ENCODE data around the gene NPIPA7.
"Not testable (repeated sequence)": the region's sequence is repeated elsewhere in the genome, so short reads cannot be mapped to it uniquely, and the experiment has no call there.

NPIPA7 gene
- long read RNA-seq, donor 1, result 0 reads
- long read RNA-seq, donor 2, result 0 reads
- long read RNA-seq, donor 3, result 0 reads
- long read RNA-seq, donor 4, partial matches to known transcripts, result 6 of 6 reads
- long read RNA-seq, donor 4, other reads (novel, unspliced or antisense), result 0 of 6 reads
- long read RNA-seq, donor 5, result 0 reads
- long read RNA-seq, donor 6, result 0 reads
- long read RNA-seq, donor 7, result 0 reads
- long read RNA-seq, donor 8, partial matches to known transcripts, result 5 of 5 reads
- long read RNA-seq, donor 8, other reads (novel, unspliced or antisense), result 0 of 5 reads

DNA sequence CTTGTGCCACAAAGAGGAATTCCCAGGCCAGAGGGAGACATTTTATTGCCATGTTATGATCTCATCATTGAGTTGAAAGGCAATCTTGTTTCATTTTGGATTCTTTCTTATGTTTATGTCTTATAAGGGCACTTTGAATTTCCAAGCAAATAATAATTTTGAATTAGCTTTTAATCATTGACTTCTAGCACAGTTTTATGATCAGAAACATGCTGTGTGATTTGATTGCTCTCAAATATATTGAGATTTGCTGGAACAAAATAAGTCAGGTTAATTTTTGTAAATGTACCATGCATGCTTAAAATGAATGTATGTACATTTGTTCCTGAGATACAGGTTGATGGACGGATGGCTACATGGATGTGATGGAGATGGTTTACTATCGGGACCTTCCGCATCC is at the start of gene NPIPA7:
TSS of gene NPIPA7 (plus strand) at position 301 of the 400 bp plus-strand sequence. CDS start 105 bp downstream, outside the sequence.
- DNase-seq, result not testable (repeated sequence)

DNA sequence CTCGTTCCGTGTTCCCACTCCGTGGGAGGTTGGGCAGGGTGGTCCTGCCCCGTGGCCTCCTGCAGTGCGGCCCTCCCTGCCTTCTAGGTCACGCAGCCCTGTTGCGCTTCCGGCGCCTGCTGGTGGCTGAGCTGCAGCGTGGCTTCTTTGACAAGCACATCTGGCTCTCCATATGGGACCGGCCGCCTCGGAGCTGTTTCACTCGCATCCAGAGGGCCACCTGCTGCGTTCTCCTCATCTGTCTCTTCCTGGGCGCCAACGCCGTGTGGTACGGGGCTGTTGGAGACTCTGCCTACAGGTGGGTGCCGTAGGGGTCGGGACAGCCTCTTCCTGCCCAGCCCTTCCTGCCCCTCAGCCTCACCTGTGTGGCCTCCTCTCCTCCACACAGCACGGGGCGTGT is 47.5 kb upstream of the NPIPA7 start:
- not testable (repeated sequence) for DNase-seq

DNA sequence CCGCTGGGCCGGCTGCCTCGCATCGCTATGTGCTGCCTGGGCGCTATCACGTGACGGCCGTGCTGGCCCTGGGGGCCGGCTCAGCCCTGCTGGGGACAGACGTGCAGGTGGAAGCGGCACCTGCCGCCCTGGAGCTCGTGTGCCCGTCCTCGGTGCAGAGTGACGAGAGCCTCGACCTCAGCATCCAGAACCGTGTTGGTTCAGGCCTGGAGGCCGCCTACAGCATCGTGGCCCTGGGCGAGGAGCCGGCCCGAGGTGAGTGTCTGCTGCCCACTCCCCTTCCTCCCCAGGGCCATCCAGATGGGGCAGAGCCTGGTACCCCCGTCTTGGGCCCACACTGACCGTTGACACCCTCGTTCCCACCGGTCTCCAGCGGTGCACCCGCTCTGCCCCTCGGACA is 21.4 kb upstream of the NPIPA7 start:
- not testable (repeated sequence) for DNase-seq

DNA sequence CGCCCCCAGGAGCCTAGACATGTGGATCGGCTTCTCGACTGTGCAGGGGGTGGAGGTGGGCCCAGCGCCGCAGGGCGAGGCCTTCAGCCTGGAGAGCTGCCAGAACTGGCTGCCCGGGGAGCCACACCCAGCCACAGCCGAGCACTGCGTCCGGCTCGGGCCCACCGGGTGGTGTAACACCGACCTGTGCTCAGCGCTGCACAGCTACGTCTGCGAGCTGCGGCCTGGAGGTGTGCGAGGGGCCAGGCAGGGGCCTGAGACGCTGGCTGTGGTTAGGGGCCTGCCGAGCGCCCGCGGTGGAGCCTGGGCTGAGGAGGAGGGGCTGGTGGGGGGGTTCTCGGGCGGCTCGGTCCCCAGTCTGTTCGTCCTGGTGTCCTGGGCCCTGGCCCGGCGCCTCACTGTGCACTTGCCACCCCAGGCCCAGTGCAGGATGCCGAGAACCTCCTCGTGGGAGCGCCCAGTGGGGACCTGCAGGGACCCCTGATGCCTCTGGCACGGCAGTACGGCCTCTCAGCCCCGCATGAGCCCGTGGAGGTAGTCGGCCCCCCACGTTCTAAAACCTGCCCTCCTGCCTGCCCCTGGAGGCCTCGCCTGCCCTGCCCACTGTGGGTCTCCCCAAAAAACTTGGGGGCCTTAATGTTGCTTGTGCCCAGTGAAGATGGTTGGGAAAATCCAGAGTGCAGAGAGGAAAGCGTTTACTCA is 20.2 kb upstream of the NPIPA7 start:
- not testable (repeated sequence) for DNase-seq

DNA sequence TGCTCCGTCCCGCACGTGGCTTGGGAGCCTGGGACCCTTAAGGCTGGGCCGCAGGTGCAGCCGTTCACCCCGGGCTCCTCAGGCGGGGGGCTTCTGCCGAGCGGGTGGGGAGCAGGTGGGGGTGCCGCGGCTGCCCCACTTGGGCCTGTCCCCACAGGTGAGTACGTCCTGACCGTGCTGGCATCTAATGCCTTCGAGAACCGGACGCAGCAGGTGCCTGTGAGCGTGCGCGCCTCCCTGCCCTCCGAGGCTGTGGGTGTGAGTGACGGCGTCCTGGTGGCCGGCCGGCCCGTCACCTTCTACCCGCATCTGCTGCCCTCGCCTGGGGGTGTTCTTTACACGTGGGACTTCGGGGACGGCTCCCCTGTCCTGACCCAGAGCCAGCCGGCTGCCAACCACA is 15.3 kb upstream of the NPIPA7 start:
- not testable (repeated sequence) for DNase-seq

DNA sequence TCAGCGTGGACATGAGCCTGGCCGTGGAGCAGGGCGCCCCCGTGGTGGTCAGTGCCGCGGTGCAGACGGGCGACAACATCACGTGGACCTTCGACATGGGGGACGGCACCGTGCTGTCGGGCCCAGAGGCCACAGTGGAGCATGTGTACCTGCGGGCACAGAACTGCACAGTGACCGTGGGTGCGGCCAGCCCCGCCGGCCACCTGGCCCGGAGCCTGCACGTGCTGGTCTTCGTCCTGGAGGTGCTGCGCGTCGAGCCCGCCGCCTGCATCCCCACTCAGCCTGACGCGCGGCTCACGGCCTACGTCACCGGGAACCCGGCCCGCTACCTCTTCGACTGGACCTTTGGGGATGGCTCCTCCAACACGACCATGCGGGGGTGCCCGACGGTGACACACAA is 14.8 kb upstream of the NPIPA7 start:
- DNase-seq, result not testable (repeated sequence)

DNA sequence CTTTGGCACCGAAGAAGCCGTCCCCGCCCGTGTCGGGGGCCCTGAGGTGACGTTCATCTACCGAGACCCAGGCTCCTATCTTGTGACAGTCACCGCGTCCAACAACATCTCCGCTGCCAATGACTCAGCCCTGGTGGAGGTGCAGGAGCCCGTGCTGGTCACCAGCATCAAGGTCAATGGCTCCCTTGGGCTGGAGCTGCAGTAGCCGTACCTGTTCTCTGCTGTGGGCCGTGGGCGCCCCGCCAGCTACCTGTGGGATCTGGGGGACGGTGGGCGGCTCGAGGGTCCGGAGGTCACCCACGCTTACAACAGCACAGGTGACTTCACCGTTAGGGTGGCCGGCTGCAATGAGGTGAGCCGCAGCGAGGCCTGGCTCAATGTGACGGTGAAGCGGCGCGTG is 14.2 kb upstream of the NPIPA7 start:
- not testable (repeated sequence) for DNase-seq

DNA sequence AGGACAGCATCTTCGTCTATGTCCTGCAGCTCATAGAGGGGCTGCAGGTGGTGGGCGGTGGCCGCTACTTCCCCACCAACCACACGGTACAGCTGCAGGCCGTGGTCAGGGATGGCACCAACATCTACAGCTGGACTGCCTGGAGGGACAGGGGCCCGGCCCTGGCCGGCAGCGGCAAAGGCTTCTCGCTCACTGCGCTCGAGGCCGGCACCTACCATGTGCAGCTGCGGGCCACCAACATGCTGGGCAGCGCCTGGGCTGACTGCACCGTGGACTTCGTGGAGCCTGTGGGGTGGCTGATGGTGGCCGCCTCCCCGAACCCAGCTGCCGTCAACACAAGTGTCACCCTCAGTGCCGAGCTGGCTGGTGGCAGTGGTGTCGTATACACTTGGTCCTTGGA is 13.6 kb upstream of the NPIPA7 start:
- DNase-seq, result not testable (repeated sequence)

DNA sequence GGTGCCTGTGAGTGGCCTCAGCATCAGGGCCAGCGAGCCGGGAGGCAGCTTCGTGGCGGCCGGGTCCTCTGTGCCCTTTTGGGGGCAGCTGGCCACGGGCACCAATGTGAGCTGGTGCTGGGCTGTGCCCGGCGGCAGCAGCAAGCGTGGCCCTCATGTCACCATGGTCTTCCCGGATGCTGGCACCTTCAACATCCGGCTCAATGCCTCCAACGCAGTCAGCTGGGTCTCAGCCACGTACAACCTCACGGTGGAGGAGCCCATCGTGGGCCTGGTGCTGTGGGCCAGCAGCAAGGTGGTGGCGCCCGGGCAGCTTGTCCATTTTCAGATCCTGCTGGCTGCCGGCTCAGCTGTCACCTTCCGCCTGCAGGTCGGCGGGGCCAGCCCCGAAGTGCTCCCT is 13.1 kb upstream of the NPIPA7 start:
- DNase-seq, result not testable (repeated sequence)

DNA sequence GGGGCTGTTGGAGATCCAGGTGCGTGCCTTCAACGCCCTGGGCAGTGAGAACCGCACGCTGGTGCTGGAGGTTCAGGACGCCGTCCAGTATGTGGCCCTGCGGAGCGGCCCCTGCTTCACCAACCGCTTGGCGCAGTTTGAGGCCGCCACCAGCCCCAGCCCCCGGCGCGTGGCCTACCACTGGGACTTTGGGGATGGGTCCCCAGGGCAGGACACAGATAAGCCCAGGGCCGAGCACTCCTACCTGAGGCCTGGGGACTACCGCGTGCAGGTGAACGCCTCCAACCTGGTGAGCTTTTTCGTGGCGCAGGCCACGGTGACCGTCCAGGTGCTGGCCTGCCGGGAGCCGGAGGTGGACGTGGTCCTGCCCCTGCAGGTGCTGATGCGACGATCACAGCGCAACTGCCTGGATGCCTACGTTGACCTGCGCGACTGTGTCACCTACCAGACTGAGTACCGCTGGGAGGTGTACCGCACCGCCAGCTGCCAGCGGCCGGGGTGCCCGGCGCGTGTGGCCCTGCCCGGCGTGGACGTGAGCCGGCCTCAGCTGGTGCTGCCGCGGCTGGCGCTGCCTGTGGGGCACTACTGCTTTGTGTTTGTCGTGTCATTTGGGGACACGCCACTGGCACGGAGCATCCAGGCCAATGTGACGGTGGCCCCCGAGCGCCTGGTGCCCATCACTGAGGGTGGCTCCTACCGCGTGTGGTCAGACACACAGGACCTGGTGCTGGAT is 12.2 kb upstream of the NPIPA7 start:
- not testable (repeated sequence) for DNase-seq

DNA sequence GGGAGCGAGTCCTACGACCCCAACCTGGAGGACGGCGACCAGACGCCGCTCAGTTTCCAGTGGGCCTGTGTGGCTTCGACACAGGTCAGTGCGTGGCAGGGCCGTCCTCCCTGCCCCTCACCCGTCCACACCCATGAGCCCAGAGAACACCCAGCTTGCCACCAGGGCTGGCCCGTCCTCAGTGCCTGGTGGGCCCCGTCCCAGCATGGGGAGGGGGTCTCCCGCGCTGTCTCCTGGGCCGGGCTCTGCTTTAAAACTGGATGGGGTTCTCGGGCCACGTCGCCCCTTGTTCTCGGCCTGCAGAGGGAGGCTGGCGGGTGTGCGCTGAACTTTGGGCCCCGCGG is 11.7 kb upstream of the NPIPA7 start:
- not testable (repeated sequence) for DNase-seq

DNA sequence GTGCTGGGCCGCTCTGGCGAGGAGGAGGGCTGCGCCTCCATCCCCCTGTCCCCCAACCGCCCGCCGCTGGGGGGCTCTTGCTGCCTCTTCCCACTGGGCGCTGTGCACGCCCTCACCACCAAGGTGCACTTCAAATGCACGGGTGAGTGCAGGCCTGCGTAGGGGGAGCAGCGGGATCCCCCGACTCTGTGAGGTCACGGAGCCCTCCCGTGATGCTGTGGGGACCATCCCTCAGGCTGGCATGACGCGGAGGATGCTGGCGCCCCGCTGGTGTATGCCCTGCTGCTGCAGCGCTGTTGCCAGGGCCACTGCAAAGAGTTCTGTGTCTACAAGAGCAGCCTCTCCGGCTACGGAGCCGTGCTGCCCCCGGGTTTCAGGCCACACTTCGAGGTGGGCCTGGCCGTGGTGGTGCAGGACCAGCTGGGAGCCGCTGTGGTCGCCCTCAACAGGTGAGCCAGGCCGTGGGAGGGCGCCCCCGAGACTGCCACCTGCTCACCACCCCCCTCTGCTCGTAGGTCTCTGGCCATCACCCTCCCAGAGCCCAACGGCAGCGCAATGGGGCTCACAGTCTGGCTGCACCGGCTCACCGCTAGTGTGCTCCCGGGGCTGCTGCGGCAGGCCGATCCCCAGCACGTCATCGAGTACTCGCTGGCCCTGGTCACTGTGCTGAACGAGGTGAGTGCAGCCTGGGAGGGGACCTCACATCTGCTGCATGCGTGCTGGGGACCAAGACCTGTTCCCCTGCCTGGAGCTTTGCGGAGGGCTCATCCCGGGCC is 9.7 kb upstream of the NPIPA7 start:
- not testable (repeated sequence) for DNase-seq

DNA sequence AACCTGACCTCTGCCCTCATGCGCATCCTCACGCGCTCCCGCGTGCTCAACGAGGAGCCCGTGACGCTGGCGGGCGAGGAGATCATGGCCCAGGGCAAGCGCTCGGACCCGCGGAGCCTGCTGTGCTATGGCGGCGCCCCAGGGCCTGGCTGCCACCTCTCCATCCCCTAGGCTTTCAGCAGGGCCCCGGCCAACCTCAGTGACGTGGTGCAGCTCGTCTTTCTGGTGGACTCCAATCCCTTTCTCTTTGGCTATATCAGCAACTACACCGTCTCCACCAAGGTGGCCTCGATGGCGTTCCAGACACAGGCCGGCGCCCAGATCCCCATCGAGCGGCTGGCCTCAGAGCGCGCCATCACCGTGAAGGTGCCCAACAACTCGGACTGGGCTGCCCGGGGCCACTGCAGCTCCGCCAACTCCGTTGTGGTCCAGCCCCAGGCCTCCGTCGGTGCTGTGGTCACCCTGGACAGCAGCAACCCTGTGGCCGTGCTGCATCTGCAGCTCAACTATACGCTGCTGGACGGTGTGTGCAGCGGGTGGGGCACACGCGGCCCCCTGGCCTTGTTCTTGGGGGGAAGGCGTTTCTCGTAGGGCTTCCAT is 7.7 kb upstream of the NPIPA7 start:
- DNase-seq, result not testable (repeated sequence)

DNA sequence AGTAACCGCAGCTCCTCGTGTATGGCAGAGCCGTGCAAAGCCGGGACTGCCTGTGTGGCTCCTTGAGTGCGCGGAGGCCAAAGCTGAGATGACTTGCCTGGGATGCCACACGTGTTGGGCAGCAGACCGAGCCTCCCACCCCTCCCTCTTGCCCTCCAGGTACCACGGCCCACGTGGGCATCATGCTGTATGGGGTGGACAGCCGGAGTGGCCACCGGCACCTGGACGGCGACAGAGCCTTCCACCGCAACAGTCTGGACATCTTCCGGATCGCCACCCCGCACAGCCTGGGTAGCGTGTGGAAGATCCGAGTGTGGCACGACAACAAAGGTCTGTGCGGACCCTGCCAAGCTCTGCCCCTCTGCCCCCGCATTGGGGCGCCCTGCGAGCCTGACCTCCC is 4.7 kb upstream of the NPIPA7 start:
- DNase-seq, result not testable (repeated sequence)

DNA sequence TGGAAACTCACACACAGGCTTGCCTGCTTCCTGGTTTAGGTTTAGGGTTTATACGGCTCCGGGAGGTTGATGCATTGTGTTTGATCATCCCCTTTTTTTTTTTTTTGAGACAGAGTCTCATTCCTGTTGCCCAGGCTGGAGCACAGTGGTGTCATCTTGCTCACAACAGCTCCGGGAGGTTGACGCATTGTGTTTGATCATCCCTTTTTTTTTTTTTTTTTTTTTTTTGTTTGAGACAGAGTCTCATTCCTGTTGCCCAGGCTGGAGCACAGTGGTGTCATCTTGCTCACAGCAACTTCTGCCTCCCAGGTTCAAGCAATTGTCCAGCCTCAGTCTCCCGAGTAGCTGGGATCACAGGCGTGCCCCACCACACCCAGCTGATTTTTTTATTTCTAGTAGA is 20.7 kb downstream of the NPIPA7 start:
- DNase-seq, result not testable (repeated sequence)

DNA sequence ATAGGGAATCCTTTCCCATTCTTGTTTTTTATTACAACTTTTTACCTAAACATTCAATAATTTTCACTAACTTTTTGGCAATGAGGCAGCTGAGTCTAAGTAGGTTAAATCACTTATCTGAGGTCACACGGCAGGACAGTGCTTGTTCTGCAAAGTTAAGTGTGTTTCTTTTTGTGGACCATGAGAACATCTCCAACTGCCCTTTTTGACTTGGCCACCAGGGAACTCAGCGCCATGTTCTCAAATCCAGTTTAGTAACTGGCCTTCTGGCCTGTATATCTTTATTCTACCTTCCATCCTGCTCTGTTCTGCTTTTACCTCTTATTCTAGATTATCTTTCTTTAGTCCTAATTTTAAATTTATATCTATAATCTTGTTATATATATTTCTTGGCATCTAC is 23.4 kb downstream of the NPIPA7 start:
- not testable (repeated sequence) for DNase-seq

DNA sequence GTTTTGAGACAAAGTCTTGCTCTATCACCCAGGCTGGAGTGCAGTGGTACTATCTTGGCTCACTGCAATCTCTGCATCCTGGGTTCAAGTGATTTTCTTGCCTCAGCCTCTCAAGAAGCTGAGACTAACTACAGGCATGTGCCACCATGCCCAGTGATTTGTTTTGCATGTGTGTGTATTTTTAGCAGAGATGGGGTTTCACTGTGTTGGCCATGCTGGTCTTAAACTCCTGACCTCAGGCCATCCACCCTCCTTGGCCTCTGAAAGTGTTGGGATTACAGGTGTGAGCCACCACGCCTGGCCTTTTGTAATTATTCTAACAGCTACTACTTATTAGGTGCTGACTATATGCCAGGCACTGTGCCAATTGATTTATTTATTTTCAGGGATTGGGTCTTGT is 25.3 kb downstream of the NPIPA7 start:
- not testable (repeated sequence) for DNase-seq

DNA sequence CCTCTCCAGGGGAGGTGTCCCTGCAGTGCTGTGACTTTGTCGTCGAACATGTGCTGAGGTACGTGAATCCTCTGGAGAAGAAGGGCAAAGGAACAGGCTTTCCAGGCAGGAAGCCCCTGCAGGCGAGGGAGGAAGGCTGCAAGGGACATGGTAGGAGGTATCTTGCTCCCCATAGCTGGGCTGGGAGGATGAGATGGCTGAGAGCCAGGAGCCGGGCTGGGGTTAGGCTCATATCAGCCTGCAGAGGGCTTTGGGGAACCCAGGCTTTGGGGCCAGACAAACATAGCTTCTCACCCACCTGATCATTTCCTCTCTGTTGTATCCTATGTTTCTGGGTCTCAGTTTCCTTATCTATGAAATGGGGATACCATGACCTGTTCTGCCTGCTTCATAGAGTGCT is 26.5 kb downstream of the NPIPA7 start:
- DNase-seq, result not testable (repeated sequence)

DNA sequence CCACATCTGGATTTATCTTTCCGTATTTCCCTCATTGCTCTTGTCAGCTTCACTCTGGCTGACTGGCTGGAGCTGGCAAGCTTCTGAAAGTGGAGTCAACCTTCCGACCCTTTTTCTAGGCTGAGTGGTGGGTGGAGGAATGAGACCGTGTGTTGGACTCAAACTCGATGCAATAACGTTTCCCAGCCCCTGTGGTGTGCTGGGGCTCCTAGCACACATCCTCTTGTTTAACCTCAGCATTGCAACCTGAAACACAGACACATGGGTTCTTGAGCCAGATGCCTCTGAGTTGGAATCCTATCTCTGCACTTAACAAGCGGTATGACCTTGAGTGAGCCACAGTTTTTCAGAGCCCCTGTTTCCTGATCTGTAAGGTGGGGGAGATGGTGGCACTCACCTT is 29.5 kb downstream of the NPIPA7 start:
- DNase-seq, result not testable (repeated sequence)

DNA sequence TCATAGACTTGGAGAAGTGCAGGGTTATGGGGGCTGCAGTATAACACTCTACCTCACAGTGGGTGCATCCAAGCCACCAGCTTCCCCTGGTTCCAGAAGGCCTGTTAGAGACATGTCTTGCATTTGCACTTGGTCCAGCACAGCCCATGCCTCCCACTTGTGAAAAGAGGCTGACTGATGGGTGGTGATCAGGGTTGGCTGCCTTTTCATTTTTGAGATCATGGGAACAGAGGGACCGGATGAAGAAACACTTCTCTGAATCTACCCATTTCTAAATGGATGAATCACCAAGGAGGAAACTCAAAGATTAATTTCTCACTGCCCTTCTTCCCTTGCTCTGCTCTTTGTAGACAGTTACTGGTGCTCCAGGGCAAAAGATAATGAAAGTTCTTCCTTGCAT is 34.8 kb downstream of the NPIPA7 start:
- DNase-seq, result not testable (repeated sequence)

DNA sequence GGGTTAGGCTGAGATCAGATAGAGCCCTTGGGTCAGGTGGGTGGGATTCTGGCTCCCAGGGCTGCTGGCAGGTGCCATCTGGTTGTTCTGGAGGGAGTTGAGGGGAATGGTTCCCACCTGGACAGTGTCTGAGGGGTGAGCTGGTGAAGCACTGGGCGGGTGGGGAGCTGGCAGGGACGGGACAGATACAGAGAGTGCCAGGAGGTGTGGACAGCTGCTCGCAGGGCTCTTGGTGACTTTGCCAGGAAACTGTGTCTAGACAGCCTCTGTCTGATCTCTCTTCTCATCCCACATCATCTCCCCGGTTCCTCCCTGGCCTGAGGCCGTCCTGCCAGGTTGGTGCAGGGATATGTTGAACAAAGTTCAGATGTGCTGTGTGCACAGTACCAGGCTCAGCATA is 38.1 kb downstream of the NPIPA7 start:
- DNase-seq, result not testable (repeated sequence)

All from right kidney (tissue), 9 donors.